ENCODE results near the gene UBL4A. TPM values are rescaled to one million over a fixed set of nuclear protein-coding genes. Genes with fewer than 3 reads are reported as not detected.

UBL4A gene
- total and polyA plus RNA-seq, 2 of the 13 experiments (the other 11 are each of a cell fraction or from before 2014, with no cell fraction given) = 16.8 to 25.5 TPM

DNA sequence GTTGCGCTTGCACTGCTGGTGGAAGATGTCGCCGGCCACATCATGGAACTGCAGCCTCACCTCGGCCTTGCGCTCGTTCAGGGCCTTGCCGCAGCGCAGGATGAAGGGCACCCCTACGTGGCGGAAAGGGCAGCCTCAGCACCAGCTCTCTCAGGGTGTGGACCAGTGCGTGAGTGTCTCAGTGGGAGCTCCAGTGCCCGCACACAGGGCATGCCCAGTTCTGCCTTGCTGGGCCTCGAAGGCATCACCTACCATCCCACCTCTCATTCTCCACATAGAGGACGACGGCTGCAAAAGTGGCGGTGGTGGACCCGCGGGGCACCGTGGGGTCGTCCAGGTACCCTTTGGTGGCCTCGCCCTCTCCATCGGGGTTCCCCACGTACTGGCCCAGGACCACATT lies 46.3 kb upstream of the UBL4A start (continued):
- no peak for TF ChIP-seq ZNF678 (CRISPR knock-in tag; IDR thresholded peaks at IDR 0.05)

DNA sequence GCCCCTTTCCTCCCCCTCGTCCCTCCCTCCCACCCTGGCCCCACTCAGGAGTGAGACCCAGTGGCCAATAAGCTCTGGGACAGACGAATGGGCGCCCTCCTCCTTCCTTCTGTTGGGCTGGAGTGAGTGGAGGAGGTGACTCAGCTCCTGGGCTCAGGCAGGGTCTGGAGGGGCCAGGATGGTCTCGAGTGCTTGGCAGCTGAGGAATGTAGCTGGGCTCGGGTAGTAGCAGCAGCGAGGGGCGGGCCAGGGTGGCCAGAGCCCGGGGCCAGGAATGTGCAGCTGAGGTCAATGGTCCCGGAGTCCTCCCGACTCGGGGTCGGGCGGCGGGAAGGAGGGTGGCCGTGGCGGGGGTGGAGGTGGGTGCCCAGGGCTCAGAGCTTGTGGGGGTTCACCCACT lies 45.2 kb upstream of the UBL4A start:
- no TSS peak for BruUV-seq (replicated peaks)
- ATAC-seq = no peak
- no CpG with 5 or more reads among the region's 16 CpGs for WGBS (ENCODE audit: low lambda C conversion rate)
- H3K4me3 ChIP-seq (replicated peaks in 1 of 3; ENCODE audit: insufficient read depth in 1 of 3, low read depth in 2 of 3, low read length in 3 of 3) = no peak overlapping the region
- no peak overlapping the region for H2AFZ ChIP-seq (ENCODE audit: low read length)
- no peak for DNase-seq (ENCODE audit: low spot score)
- intact Hi-C loops (cut with micrococcal nuclease; ENCODE audit: unreplicated experiment) (no loop called here), in situ Hi-C loops (cut with HindIII; ENCODE audit: extremely low pct_ligation_motif_present, low pct_unique_long_range_greater_than_20kb) (loop anchor here (25.0 kb wide), 1 partner anchor 119 kb away; the partner anchor contains the start of genes DNASE1L1 and TAFAZZIN)
- no peak overlapping the region for H3K27ac ChIP-seq (ENCODE audit: extremely low read length, insufficient read depth, low read length)
- H3K79me2 ChIP-seq (ENCODE audit: insufficient read depth, low read length) = no peaks in the 10 kb centered on the region
- H3K27me3 ChIP-seq (ENCODE audit: control insufficient read depth in 1 of 2, insufficient read depth in 2 of 2, low read length in 2 of 2) = no peaks in the 10 kb centered on the region
- H4K20me1 ChIP-seq (ENCODE audit: insufficient read depth, low read length) = no peaks in the 10 kb centered on the region
- POLR2A ChIA-PET = interaction anchor here (0.9 to 6.0 kb wide), 4 partner anchors 10 to 134 kb away, joined by 3 to 38 read pairs (median 5); partner anchors contain the start of genes DNASE1L1 and RPL10
- no peak overlapping the region for H3K4me2 ChIP-seq (ENCODE audit: low read depth, low read length)
- peaks cover 4 to 13% of the 10 kb centered on the region in 2 experiments; a peak in 3 of 5 replicates for H3K36me3 ChIP-seq (replicated peaks in 1 of 2; ENCODE audit: control insufficient read depth in 1 of 2, insufficient read depth in 2 of 2, low read length in 2 of 2)
- no peak overlapping the region for H3K9ac ChIP-seq (ENCODE audit: insufficient read depth, low read depth, low read length)
- no peaks in the 10 kb centered on the region for H3K9me3 ChIP-seq (ENCODE audit: low read length)
- CTCF ChIA-PET (ENCODE audit: low intra/inter-chr PET ratio, low total read pairs) = no interaction called here
- TF ChIP-seq, protein P1, sequence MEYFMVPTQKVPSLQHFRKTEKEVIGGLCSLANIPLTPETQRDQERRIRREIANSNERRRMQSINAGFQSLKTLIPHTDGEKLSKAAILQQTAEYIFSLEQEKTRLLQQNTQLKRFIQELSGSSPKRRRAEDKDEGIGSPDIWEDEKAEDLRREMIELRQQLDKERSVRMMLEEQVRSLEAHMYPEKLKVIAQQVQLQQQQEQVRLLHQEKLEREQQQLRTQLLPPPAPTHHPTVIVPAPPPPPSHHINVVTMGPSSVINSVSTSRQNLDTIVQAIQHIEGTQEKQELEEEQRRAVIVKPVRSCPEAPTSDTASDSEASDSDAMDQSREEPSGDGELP (IDR thresholded peaks at IDR 0.05; ENCODE audit: borderline replicate concordance, low read depth) = no peak
- TF ChIP-seq GABPB1 (CRISPR knock-in tag; IDR thresholded peaks at IDR 0.05) (no peak), SNRNP70 (IDR thresholded peaks at IDR 0.05; ENCODE audit: low read depth, low read length) (no peak), EHMT2 (IDR thresholded peaks at IDR 0.05; ENCODE audit: borderline replicate concordance, low read depth, low read length) (no peak), NFATC3 (CRISPR knock-in tag; IDR thresholded peaks at IDR 0.05) (no peak), ZNF382 (CRISPR knock-in tag; IDR thresholded peaks at IDR 0.05; ENCODE audit: borderline replicate concordance) (no peak), HOXA3 (CRISPR knock-in tag; IDR thresholded peaks at IDR 0.05) (no peak), GABPA (IDR thresholded peaks at IDR 0.05; ENCODE audit: low read depth, low read length) (no peak), GABPA (CRISPR knock-in tag; IDR thresholded peaks at IDR 0.05; ENCODE audit: low read depth) (no peak), ZNF879 (CRISPR knock-in tag; IDR thresholded peaks at IDR 0.05) (no peak), SAP130 (CRISPR knock-in tag; IDR thresholded peaks at IDR 0.05; ENCODE audit: low read depth) (no peak)
- TF ChIP-seq, protein P2, sequence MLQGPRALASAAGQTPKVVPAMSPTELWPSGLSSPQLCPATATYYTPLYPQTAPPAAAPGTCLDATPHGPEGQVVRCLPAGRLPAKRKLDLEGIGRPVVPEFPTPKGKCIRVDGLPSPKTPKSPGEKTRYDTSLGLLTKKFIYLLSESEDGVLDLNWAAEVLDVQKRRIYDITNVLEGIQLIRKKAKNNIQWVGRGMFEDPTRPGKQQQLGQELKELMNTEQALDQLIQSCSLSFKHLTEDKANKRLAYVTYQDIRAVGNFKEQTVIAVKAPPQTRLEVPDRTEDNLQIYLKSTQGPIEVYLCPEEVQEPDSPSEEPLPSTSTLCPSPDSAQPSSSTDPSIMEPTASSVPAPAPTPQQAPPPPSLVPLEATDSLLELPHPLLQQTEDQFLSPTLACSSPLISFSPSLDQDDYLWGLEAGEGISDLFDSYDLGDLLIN (CRISPR knock-in tag; IDR thresholded peaks at IDR 0.05; ENCODE audit: borderline replicate concordance) = no peak
- TF ChIP-seq, protein P3, sequence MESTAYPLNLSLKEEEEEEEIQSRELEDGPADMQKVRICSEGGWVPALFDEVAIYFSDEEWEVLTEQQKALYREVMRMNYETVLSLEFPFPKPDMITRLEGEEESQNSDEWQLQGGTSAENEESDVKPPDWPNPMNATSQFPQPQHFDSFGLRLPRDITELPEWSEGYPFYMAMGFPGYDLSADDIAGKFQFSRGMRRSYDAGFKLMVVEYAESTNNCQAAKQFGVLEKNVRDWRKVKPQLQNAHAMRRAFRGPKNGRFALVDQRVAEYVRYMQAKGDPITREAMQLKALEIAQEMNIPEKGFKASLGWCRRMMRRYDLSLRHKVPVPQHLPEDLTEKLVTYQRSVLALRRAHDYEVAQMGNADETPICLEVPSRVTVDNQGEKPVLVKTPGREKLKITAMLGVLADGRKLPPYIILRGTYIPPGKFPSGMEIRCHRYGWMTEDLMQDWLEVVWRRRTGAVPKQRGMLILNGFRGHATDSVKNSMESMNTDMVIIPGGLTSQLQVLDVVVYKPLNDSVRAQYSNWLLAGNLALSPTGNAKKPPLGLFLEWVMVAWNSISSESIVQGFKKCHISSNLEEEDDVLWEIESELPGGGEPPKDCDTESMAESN (CRISPR knock-in tag; conservative IDR thresholded peaks at IDR 0.05) = no peak
- peaks cover 36% of the 10 kb centered on the region for H3K4me1 ChIP-seq (ENCODE audit: insufficient read depth, low read length)
- no peak for FAIRE-seq
